AG04449 (cell line): ENCODE measurements around the gene PLS3.
A peak's percentile ranks its signal among the peaks of the same experiment; 100 is the strongest.

ENCODE experiments used
- CTCF ChIA-PET: fragments of 350-600 bp; formaldehyde crosslinking; extraction: SDS; loops from one replicate; lab custom pipeline; 2021; ENCODE audit warnings: antibody characterized with exemption; lab: Yijun Ruan, JAX
- POLR2A ChIA-PET: fragments of 400-600, 350-600 bp; formaldehyde crosslinking; extraction: SDS; loops from one replicate; lab custom pipeline; 2020; ENCODE audit warnings: antibody characterized with exemption, inconsistent platforms; lab: Yijun Ruan, JAX
- DNase-seq: peaks from one replicate; pipeline ENCODE4 v3.0.0-alpha.2; 2010; ENCODE audit warnings: low read depth, low spot score
- H3K4me3 ChIP-seq: 2 replicates; pipeline ENCODE4 v1.5.1; 2011; ENCODE audit warnings: low read depth, mild to moderate bottlenecking, control low read depth, low read length
- CTCF ChIP-seq: IDR thresholded peaks from one replicate; pipeline ENCODE4 v1.5.1; 2011; ENCODE audit warnings: mild to moderate bottlenecking, moderate library complexity, low read length, control low read depth, inconsistent platforms; ENCODE audit not compliant: insufficient read depth; ENCODE audit errors: missing control alignments

The PLS3 gene

GRCh38 chrX:115549008-115549407 is 12.0 kb upstream of the PLS3 start:
- ChIA-PET CTCF (no interaction called here), POLR2A (no interaction called here)
- no peak for DNase-seq
- no peak for TF ChIP-seq CTCF
- H3K4me3 ChIP-seq: no peak overlapping the region

- ChIA-PET CTCF (interaction anchor here (1.2 kb wide), 1 partner anchor 9 kb away, joined by 3 read pairs; no protein-coding TSS in a partner anchor), POLR2A (no interaction called here)
- TF ChIP-seq CTCF: no peak
- H3K4me3 ChIP-seq: no peak overlapping the region
- DNase-seq: no peak
These were observed 7.8 kb upstream of the PLS3 start for GRCh38 chrX:115553171-115553570.

GRCh38 chrX:115559672-115560071 is 1.3 kb upstream of the PLS3 start:
- H3K4me3 ChIP-seq: no peak overlapping the region
- POLR2A ChIA-PET: no interaction called here
- TF ChIP-seq CTCF: no peak
- DNase-seq: no peak
- CTCF ChIA-PET: interaction anchor here (1.8 kb wide), 1 partner anchor 230 kb away, joined by 5 read pairs; no protein-coding TSS in a partner anchor

- peak overlapping the region; percentile 75 for H3K4me3 ChIP-seq
- TF ChIP-seq CTCF: no peak
- no peak for DNase-seq
- POLR2A ChIA-PET: interaction anchor here (1.4 to 1.5 kb wide), 2 partner anchors 55 to 215 kb away, joined by 4 to 7 read pairs; no protein-coding TSS in a partner anchor
- CTCF ChIA-PET: interaction anchor here (1.4 to 1.8 kb wide), 3 partner anchors 79 to 231 kb away, joined by 3 to 5 read pairs (median 4); no protein-coding TSS in a partner anchor
These were observed 580 bp upstream of the PLS3 start for GRCh38 chrX:115560211-115560977.

- TF ChIP-seq CTCF: peak; percentile 15
- peak overlapping the region; percentile 75 for H3K4me3 ChIP-seq
- CTCF ChIA-PET: interaction anchor here (0.9 to 3.2 kb wide), 7 partner anchors 9 to 231 kb away, joined by 3 to 12 read pairs (median 4); no protein-coding TSS in a partner anchor
- no peak for DNase-seq
- POLR2A ChIA-PET: interaction anchor here (0.8 to 1.5 kb wide), 4 partner anchors 22 to 216 kb away, joined by 3 to 7 read pairs (median 4); no protein-coding TSS in a partner anchor
These were observed 868 bp downstream of the PLS3 start for GRCh38 chrX:115561605-115562479.
